Measurements from ENCODE around the gene NADK2.

The NADK2 gene

DNA sequence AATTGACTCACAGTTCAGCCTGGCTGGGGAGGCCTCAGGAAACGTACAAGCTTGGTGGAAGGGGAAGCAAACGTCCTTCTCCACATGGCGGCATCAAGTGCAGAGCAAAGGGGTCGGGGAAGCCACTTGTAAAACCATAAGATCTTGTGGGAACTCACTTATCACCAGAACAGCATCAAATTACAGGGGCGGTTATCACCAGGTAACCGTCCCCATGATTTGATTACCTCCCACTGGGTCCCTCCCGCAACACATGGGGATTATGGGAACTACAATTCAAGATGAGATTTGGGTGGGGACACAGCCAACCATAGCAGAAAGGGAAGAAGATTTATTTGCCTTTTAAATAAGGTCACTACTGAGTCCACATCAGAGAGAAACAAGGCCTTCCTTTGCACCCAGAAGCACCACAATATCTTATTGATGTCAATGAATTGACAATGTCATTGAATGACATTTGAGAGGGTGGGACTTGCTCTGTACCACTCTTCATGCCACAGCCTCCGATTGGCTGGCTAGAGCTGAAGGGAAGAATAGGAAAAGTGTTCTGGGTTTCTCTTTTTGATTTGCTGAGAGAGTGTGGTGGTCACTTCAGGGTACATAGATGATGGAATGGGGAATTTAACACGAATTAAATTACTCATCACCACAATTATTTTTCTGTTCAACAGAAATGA lies 78.8 kb downstream of the NADK2 start:
- no peak for DNase-seq (ENCODE audit: low read depth in 2 of 2)

- DNase-seq (ENCODE audit: low read depth in 2 of 2), result no peak
Measured at GRCh38 chr5:36161361-36161760, 80.4 kb downstream of the NADK2 start.

DNA sequence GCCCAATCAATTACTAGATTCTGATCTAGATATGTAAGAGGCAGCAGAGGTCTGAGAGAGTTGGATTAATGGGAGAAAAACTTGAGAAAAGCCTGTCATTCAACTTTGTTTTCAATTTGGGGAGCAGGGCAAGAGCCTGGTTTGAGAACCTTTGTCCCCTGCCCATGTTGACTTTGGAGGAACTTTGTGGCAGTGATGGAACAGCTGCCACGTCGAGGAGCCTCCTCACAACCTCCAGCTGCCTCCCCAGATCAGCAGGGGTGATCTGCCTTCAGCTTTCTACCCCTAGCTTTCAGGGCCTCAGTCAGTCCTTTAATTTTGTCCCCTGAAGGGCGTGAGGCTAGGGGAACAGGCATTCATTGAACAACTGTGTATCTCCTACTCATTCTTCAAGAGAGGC lies 81.1 kb downstream of the NADK2 start:
- DNase-seq (ENCODE audit: low read depth in 2 of 2), result no peak

- no peak for DNase-seq (ENCODE audit: low read depth in 2 of 2)
Measured at GRCh38 chr5:36158144-36158543, 83.6 kb downstream of the NADK2 start.

GRCh38 chr5:36156619-36157018 lies 85.1 kb downstream of the NADK2 start:
- DNase-seq (ENCODE audit: low read depth in 2 of 2), result no peak

GRCh38 chr5:36156121-36156601 lies 85.6 kb downstream of the NADK2 start:
- no peak for DNase-seq (ENCODE audit: low read depth in 2 of 2)

GRCh38 chr5:36155291-36155690 lies 86.4 kb downstream of the NADK2 start:
- no peak for DNase-seq (ENCODE audit: low read depth in 2 of 2)

- no peak for DNase-seq (ENCODE audit: low read depth in 2 of 2)
Measured at GRCh38 chr5:36153726-36154125, 88.0 kb downstream of the NADK2 start.

DNA sequence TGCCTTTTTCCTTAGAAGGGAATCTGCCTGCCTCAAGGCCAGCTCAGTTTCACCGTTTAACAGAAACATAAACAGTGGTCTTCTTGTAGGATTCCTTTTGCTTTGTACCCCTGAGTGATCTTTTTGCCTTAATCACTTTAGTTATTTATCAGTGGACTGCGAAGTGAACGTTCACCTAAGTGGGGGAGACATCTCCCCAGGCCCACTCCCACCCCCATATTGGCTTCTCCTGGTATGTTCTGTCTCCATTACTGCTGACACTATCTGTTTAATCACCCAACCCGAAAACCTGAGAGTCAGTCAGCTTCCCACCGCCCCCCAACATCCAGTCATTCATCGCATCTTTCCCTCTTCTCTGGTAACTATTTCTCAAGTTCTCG lies 88.4 kb downstream of the NADK2 start:
- no peak for DNase-seq (ENCODE audit: low read depth in 2 of 2)

- no peak for DNase-seq (ENCODE audit: low read depth in 2 of 2)
Measured at GRCh38 chr5:36152324-36153297, 89.1 kb downstream of the NADK2 start.

- DNase-seq (ENCODE audit: low read depth in 2 of 2), result peak; percentile 96 to 98
Measured at GRCh38 chr5:36151434-36152323, 90.0 kb downstream of the NADK2 start, which contains the start of the genes LMBRD2 and SKP2. TSS of gene LMBRD2 (minus strand) at chr5:36151887. CDS start at chr5:36143349, 8,538 bp downstream. TSS of gene SKP2 (plus strand) at chr5:36152111. CDS start at chr5:36152263, 152 bp downstream.

DNA sequence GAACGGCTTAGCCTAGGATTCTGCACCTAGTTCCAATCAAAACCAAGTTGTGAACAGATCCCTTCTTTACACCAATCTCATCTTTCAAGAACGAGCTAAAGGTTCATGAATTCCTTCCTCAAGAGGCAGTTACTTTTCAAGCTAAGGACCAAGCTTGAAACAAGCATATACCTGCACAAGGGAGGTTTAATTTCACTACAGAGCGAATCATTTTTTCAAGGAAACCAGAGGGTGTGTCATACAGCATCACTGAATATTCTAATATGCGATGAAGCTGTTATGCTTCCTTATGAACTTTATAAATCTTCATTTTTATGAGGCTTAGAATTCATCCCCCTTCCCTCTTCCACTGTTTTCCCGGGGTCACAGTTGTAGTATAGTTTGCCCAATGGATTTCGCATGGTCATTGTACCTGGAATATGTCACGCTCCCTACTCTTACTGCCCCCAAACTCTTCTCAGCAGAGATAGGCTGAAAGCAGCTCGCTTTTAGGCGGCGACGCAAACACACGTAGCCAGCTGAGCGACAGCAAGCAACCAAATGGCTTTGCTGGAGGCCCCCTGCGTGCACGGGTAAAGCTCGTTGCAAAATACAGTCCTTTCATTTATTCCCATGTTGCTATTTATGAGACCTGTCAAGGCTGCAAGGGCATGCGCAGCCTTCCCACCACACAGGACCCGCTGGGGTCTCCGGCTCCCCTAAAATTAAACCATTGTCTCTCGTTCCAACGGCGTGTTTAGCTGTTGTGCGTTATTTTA lies 90.9 kb downstream of the NADK2 start:
- DNase-seq (ENCODE audit: low read depth in 2 of 2), result peak; percentile 24 to 56

DNA sequence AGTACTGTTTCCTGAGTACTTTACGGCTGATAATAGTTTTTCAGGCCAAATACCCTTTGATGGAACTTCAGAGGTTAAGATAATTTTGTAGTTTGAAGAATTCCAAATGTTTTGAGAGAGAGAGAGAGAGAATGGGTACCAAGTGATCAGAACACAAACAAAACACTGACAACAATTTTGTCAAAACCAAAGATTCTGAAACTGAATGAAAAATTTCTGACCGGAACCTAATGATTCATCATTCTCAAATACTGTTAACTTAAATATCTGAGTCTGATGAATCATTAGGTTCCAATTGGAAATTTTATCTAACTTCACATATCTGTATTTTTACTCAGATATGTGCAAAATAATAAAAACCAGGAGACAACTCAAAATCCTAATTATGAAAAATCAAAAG lies 94.0 kb downstream of the NADK2 start:
- DNase-seq (ENCODE audit: low read depth in 2 of 2), result no peak

DNA sequence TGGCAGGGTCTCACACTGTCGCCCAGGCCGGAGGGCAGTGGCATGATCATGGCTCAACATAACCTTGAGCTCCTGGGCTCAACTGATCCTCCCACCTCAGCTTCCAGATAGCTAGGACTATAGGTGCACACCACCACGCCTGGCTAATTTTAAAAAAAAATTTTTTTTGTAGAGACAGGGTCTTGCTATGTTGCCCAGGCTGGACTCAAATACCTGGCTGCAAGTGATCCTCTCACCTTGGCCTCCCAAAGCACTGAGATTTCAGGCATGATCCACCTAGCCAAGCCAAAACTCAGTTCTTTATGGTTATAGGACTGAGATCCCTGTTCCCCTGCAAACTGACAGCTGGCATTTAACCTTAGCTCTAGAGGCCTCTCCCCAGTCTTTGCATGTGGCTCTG lies 95.3 kb downstream of the NADK2 start:
- DNase-seq (ENCODE audit: low read depth in 2 of 2), result no peak

- no peak for DNase-seq (ENCODE audit: low read depth in 2 of 2)
Measured at GRCh38 chr5:36145311-36145710, 96.4 kb downstream of the NADK2 start.
